Dedifferentiated amniotic fluid mesenchymal stem cell (primary cell): Measurements from ENCODE around the gene HSD17B10.
"Not testable (repeated sequence)": the region's sequence is repeated elsewhere in the genome, so short reads cannot be mapped to it uniquely, and the experiment has no call there.

Source experiments
- DNase-seq: peaks from one replicate; pipeline ENCODE4 v3.0.0-alpha.2; 2016; ENCODE audit errors: extremely low spot score

HSD17B10 gene

GRCh38 chrX:53437206-53437605 lies 3.0 kb upstream of the HSD17B10 start:
- no peak for DNase-seq

- peak; percentile 40 for DNase-seq
Observed at GRCh38 chrX:53435997-53436396, 1.8 kb upstream of the HSD17B10 start.

- no peak for DNase-seq
Observed at GRCh38 chrX:53430231-53430630, 3.9 kb downstream of the HSD17B10 start.

- no peak for DNase-seq
Observed at GRCh38 chrX:53429755-53430154, 4.4 kb downstream of the HSD17B10 start.

GRCh38 chrX:53422861-53423306 lies 11.3 kb downstream of the HSD17B10 start, which contains the start of gene RIBC1:
TSS of gene RIBC1 (plus strand) at chrX:53422873. CDS start at chrX:53426277, 3,404 bp downstream.
- no peak for DNase-seq

GRCh38 chrX:53422086-53422860 lies 11.9 kb downstream of the HSD17B10 start, which contains the start of gene SMC1A:
TSS of gene SMC1A (minus strand) at chrX:53422654. CDS start at chrX:53422600, 54 bp downstream.
- DNase-seq: peak; percentile 99

GRCh38 chrX:53421772-53422085 lies 12.4 kb downstream of the HSD17B10 start:
- no peak for DNase-seq

- DNase-seq: no peak
Observed at GRCh38 chrX:53421125-53421524, 13.0 kb downstream of the HSD17B10 start.

GRCh38 chrX:53420351-53420750 lies 13.8 kb downstream of the HSD17B10 start:
- not testable (repeated sequence) for DNase-seq

GRCh38 chrX:53412446-53412845 lies 21.7 kb downstream of the HSD17B10 start:
- DNase-seq: no peak

GRCh38 chrX:53403535-53403934 lies 30.6 kb downstream of the HSD17B10 start:
- DNase-seq: no peak

- no peak for DNase-seq
Observed at GRCh38 chrX:53398216-53398615, 36.0 kb downstream of the HSD17B10 start.

GRCh38 chrX:53395605-53396298 lies 38.4 kb downstream of the HSD17B10 start:
- no peak for DNase-seq

- DNase-seq: no peak
Observed at GRCh38 chrX:53383376-53384076, 50.6 kb downstream of the HSD17B10 start.
